GM21526 (cell line): Measurements from ENCODE around the gene USHBP1.
A peak's percentile ranks its signal among the peaks of the same experiment; 100 is the strongest.

Source experiments
- ATAC-seq: cut with Tn5 transposase; IDR thresholded peaks from one replicate; pipeline ENCODE4 v1.9.1; 2021; ENCODE audit warnings: moderate library complexity; ENCODE audit not compliant: unreplicated experiment, low FRiP score

The USHBP1 gene

GRCh38 chr19:17264641-17264979 lies at the start of gene USHBP1:
Gene USHBP1, minus strand, starts transcription at chr19:17264745. Its CDS starts 446 bp downstream, at chr19:17264299.
- no peak for ATAC-seq

DNA sequence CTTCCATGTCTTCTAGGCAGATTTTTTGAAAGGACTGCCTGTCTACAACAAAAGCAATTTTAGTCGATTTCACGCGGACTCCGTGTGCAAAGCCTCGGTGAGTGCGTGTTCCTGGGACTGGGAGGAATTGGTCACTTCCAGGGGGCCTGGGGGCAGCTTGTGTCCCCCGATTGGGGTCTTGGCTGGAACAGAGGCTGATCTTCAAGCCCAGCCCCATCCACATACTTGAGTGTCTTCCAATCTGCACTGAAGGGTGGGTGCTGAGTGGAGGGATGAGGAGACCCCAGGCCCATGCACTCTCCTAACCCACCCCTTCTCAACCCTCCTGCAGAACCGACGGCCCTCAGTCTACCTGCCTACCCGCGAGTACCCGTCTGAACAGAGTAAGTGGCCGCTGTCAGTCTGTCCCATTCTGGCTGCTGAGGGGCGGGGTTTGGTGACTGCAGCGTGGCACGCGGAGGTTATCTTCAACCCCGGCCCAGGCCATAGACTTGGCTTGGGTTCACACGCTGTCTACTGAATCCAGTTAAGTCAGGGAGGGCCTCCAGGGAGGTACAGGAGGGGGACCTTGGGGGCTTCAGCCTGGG lies 49.6 kb upstream of the USHBP1 start:
- no peak for ATAC-seq

DNA sequence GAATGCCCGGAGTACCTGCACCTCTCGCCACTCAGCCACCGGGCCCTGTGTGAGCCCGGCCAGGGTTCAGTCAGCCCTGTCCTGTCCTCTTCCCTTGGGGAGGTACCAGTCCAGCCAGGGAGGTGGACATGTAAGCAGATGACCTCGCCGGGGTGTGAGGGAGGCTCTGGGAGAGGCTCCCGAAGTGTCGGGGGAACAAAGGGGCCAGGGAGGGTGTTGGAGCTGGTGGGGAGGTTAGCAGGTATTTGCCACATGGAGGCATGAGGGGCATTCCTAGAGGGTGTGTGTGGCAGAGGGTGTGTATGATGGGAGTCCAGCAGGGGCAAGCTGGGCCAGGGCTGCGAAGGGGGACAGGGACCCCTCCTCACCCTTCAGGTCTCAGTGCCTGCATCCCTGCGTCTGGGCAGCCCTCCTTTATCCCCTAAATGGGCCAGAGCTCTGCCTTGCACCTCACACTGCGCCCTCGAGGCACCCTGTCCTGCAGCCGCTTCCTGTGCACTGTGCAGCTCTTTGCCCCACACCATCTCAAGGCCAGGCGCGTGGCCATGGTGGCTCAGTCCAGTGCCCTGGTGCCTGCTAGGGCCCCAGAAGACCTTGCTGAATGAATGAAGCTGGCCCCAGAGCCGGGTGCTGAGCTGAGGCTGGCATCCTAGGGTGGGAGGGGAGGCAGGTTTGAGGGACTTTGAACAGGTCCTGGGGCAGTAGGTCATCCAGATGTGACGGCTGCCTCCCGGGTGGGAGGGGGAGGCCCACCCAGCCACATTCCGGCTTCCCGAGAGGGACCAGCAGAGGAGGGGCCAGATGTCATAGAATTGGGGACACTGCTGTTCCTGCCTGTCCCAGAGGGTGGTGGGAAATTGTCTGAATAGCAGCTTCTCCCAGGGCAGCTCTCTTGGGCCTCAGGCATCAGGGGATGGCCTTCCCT lies 47.9 kb upstream of the USHBP1 start:
- ATAC-seq: no peak

- ATAC-seq: no peak
These were observed 47.1 kb upstream of the USHBP1 start for GRCh38 chr19:17311455-17312188.

DNA sequence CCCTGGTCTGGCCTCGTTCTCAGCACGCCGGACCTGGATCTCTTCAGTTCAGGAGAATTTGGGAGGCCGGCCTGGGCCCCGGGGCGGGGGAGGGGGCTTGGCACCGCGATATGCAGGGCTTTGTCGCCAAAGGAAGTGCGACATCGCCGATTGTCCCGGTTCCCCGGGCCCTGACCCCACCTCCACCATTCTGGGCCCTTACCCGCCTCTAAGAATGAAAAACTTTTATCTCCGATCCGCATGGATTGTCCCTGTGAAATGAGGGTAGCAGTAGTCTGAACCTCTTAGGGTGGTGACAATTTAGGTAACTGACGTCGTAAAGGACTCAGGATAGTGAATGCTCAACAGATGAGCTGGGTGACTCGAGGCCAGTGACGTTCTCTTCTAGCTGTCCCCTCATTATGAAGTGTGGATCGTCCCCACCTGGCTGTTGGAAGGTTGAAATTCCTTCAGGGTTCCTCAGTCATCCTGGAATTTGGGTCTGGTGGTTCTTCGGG lies 45.5 kb upstream of the USHBP1 start:
- ATAC-seq: no peak

DNA sequence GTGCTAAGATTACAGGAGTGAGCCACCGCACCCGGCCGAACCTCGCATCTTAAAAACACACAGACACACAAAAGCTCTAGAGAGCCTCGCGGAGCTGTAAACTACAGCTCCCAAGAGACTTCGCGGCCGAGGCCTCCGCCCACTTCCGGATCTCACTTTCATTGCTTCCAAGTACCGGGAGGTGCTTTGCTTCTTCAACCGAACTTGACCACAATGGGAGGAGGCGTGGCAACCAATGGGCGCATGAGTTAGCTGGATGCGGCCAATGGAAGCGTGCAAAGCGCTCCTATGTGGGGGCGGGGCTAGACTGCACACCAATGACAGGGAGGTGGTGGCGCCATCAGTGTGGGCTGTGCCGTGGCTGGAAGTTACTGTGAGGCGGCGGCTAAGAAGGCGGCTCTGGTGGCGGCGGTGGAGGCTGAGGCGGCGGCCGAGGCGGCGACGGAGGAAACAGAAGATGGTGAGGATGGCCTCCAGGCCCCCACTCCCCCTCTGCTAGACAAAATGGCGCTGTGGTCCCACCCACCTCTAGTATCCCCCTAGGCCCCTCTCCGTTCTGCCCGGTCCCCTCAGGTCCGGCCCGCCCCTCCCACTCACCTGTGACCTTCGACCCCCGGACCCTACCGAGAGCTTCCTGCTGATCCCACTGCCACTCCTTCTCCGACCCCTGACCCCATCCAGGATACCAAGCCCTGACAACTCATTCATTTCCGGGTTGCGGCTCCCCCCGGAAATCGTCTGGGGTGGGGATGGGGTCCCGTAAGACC lies 44.8 kb upstream of the USHBP1 start, which contains the start of gene DDA1:
Gene DDA1 (plus strand): TSS at position 366 of the 767 bp plus-strand sequence. CDS start 92 bp downstream, at position 458.
- peak; percentile 56 for ATAC-seq

DNA sequence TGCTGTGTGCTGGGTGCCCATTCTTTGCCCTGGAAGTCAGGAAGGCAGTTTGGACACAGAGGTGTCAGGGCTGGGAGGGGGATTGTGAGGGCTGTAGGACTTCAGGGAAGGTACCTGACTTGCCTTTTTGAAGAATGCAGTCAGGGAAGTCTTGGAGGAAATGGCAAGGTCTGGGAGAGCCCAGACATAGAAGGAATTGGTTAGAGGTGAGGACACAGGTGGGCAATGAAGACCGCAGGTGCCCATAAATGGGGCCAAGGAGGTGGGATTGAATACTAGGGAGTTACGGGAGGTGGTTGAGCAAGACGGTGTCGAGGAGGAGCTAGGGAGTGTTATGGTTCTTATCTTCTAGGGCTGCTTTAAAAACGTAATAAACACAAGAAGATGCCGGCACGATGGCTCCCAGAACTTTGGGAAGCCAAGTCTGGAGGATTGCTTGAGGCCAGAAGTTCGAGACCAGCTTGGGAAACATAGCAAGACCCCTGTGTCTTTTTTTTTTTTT lies 43.4 kb upstream of the USHBP1 start:
- ATAC-seq: no peak

DNA sequence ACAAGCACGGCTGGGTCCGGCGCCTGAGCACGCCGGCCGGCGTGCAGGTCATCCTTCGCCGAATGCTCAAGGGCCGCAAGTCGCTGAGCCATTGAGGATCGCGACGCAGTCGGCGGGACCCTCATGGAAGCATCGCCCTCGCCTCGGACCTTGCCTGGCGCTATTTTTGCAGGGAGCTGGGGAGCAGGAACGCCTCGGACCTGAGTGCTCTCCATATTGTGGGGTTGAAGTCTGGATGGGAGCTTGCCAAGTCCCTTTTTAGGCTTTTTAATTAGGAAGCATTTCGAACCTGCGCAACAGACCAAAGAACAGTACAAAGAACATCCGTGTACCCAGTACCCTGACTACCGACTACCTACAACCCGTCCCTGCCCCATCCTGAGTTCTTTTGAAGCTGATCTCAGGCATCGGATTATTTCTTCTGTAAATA lies 41.8 kb upstream of the USHBP1 start:
- no peak for ATAC-seq

DNA sequence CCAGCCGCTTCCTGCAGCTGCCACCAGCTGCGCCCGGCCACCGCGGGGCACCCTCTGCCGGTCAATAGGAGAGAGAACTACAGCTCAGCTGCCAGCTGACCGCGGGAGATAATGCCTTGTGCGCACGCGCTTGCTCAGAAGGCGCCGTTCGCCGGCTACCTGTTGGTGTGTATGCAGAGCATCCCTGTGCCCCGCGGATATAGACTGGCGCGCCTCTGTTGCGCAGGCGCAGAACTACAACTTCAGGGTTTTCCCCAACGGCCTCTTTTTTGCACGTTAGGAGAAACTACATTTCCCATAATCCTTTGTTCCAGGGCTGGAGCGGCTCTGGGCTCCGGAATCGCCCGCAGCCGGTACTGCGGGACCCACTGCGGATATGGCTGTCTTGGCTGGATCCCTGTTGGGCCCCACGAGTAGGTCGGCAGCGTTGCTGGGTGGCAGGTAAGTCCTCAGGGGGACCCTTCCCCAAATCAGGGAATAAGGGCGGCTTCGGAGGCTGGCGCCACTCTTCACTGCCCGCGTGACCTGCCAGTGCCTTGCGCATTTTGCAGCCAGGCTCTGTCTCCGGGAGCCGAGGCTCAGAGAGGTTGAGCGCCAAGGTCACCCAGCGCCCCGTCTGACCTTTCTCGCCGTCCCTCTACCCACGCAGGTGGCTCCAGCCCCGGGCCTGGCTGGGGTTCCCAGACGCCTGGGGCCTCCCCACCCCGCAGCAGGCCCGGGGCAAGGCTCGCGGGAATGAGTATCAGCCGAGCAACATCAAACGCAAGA lies 41.2 kb upstream of the USHBP1 start, which contains the start of gene MRPL34:
Gene MRPL34 (plus strand): TSS at position 356 of the 768 bp plus-strand sequence. CDS start 21 bp downstream, at position 377.
- peak; percentile 50 for ATAC-seq

GRCh38 chr19:17305216-17305516 lies 40.6 kb upstream of the USHBP1 start:
- no peak for ATAC-seq

GRCh38 chr19:17304386-17305215 lies 40.1 kb upstream of the USHBP1 start:
- ATAC-seq: no peak

DNA sequence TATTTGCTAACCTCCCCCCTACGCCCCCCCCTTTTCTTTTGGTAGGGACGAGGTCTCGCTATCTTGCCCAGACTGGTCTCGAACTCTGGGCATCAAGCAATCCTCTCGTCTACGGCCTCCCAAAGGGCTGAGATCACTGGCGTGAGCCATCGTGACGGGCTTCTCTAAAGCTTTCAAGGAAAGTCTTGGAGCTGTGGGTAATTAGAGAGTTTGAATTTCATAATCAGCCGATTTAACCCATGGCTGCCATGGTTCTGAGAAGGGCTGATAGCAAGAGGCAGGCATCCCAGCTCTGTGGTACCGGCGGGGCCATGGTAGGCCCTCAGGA lies 39.4 kb upstream of the USHBP1 start:
- no peak for ATAC-seq

DNA sequence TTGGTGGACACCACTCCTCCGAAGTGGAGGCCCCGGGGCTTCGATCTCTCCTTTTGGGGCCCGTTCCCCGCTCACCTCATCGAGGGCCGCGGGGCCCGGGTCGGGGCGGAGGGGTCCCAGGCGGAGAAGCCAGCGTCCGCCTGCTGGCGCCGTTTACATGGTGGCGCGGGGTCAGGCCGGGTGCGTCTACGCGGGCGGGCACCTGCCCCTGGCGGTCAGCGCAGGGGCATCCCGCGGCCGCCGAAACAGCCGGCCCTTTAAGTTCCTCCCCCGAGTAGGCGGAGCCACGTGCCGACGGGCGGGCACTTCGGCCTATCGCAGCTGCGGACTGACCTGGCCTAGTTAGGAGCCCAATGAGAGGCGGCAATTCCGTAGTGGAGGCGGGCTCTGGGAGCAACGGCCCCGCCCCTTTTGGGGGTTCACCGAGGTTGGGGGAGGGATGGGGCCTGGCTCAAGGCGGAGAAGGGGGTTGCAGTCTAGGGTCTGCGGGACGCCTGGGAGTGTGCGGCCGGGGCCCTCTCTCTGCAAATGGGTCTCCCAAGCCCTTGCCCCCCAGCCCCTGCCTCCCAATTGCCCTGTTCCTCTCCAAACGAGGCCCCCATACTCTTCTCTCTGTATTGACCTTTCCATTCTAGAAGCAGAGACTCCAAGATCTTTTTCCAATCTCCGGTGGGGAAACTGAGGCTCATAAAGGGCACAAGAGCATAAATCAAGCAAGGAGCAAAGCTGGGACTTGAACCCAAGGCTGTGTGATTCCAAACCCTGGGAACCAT lies 38.8 kb upstream of the USHBP1 start, which contains the start of gene ABHD8:
Gene ABHD8 (minus strand): TSS at position 259 of the 773 bp plus-strand sequence. CDS start 1,809 bp downstream, outside the sequence.
- peak; percentile 51 for ATAC-seq

DNA sequence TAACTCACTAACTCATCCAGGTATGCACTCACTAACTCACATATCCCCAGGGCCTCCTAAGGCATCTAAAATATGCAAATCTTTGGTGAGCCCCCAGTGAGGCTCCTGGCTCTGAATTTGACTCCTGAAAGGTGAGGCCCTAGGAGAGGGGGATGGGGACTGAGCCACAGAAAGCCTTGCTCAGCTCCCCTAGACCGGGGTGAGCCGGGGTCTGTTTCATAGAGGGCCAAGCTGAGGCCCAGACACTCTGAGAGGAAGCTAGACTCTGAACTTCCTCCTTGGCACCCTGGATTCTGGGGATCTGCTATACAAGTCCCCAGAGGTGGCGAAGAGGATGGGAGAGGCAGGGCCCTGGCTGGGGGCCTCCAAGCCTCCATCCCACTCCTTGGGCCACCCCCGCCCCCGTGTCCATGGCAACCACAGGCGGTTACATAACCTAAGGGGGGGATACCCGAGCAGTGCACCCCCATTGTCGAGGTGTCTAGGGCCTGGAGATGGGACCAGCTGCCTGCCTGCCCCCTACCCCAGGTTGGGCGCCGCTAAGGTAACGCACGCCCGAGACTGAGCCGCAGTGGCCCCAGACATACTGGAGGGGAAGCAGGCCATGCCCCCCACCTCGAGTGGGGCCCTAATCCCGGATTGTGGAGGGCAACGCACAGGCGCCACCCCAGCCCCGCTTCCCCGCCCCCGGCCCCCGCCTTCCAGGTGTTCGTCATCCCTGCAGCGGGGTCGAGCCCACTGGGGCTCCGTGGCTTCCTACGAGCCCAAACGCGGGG lies 38.0 kb upstream of the USHBP1 start:
- no peak for ATAC-seq

DNA sequence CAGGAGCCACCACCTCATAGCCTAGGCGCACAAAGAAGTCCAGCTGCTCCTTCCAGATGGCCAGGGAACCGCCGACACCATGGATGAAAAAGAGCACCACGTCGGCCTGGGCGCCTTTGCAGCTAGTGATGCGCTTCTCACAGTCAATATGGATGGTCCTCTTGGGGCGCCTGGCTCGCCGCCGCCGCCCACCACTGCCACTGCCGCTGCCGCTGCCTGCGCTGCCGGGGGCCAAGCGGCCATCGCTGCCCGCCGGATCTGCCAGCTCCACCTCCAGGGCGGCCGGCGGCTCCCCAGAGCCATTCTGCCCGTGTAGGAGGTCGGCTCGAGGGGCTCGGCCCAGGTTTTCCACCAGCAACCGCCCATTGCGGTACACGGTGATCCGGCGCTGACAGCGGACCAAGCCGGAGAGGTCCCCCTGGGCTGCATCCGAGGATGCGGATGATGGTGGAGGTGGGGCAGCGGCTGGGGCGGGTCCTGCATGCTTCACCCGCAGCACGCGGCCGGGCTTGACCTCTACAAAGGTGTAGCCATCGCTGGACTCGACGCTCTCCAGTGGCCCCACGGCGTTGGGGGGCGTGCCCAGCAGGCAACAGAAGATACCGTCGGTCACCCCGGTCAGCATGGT lies 36.6 kb upstream of the USHBP1 start:
- no peak for ATAC-seq

- ATAC-seq: no peak
These were observed 32.4 kb upstream of the USHBP1 start for GRCh38 chr19:17296976-17297375.

GRCh38 chr19:17296273-17296672 lies 31.7 kb upstream of the USHBP1 start:
- ATAC-seq: no peak
